Measurements from ENCODE around the gene VAT1L. TPM values are rescaled to one million over a fixed set of nuclear protein-coding genes. Genes with fewer than 3 reads are reported as not detected.

VAT1L gene
- total RNA-seq, 3 donors from 2014 or later (not counting 1 experiment from before 2014, with no cell fraction given): not detected

DNA sequence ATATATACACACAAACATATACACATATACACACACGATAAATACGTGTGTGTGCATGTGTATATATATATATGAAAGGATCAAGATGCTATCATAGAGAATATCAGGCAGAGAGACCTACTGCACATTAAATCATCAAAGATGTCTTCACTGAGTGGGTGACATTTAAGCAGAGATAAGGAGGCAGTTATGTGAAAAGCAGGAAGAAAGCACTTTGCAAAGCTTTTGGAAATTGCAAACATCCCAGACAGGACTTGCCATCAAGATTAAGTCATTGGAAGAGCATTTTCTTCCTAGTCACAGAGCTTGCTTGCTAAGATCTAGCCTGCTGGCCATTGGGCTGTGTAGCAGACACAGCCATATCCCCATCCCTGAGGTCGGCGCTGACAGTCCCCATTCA, 56.4 kb downstream of the VAT1L start:
- no peaks in the 10 kb centered on the region for H3K27me3 ChIP-seq (ENCODE audit: control insufficient read depth, insufficient read depth, low read length)
- intact Hi-C loops (cut with micrococcal nuclease): no loop called here
- ATAC-seq: no peak
- DNase-seq: no peak
- H3K4me3 ChIP-seq (ENCODE audit: low read length): no peak overlapping the region
- no peak overlapping the region for H3K27ac Mint-ChIP-seq
- 89% methylated on average over 2 of the region's 4 CpGs for WGBS (ENCODE audit: insufficient coverage)
- H3K36me3 Mint-ChIP-seq: no peaks in the 10 kb centered on the region
- H3K27ac ChIP-seq (ENCODE audit: low read length): no peak overlapping the region
- peaks cover 7 to 9% of the 10 kb centered on the region in 2 donors for H3K27me3 Mint-ChIP-seq (ENCODE audit: low read depth in 2 of 2)
- H3K9me3 ChIP-seq (ENCODE audit: control insufficient read depth, insufficient read depth, low read length): no peaks in the 10 kb centered on the region
- H3K4me1 ChIP-seq (ENCODE audit: control insufficient read depth, insufficient read depth, low read length): no peaks in the 10 kb centered on the region
- TF ChIP-seq, protein P1, sequence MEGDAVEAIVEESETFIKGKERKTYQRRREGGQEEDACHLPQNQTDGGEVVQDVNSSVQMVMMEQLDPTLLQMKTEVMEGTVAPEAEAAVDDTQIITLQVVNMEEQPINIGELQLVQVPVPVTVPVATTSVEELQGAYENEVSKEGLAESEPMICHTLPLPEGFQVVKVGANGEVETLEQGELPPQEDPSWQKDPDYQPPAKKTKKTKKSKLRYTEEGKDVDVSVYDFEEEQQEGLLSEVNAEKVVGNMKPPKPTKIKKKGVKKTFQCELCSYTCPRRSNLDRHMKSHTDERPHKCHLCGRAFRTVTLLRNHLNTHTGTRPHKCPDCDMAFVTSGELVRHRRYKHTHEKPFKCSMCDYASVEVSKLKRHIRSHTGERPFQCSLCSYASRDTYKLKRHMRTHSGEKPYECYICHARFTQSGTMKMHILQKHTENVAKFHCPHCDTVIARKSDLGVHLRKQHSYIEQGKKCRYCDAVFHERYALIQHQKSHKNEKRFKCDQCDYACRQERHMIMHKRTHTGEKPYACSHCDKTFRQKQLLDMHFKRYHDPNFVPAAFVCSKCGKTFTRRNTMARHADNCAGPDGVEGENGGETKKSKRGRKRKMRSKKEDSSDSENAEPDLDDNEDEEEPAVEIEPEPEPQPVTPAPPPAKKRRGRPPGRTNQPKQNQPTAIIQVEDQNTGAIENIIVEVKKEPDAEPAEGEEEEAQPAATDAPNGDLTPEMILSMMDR (IDR thresholded peaks at IDR 0.05): no peak
- no peaks in the 10 kb centered on the region for H3K9me3 Mint-ChIP-seq
- H3K36me3 ChIP-seq (ENCODE audit: control insufficient read depth, insufficient read depth, low read length): no peaks in the 10 kb centered on the region
- H3K4me1 Mint-ChIP-seq: no peaks in the 10 kb centered on the region
- no peak overlapping the region for H3K4me3 Mint-ChIP-seq

DNA sequence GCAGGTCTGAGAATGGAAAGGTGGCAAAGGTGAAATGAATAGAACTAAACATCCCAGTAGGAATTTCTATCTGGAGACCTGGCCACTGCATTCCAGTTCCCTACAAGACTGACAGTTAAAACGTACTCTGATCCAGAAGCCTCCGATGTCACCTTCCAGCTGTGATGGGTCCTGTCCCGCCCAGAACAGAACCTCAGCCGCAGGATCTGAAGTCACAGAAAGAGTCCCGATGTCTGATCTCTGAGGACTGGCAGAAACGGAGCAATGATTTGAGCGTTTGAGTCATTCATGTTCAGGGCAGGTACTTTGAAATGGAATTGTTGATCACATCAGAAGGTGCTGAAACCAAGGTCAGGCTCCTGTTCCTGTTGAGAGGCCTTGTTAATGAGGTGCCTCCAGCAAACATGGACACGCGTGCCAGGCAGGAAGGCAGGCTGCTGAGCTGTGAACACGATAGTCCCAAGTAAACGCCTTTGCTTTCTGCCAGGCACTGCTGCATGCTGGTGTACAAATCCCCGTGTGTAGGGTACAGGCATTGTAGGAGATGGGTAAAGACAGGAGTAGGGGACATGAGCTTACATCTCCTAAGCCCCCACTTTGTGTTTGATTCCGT, 61.4 kb downstream of the VAT1L start:
- H3K27me3 ChIP-seq (ENCODE audit: control insufficient read depth, insufficient read depth, low read length): no peaks in the 10 kb centered on the region
- no peaks in the 10 kb centered on the region for H3K36me3 ChIP-seq (ENCODE audit: control insufficient read depth, insufficient read depth, low read length)
- no peak overlapping the region for H3K4me3 ChIP-seq (ENCODE audit: low read length)
- ATAC-seq: no peak
- Mint-ChIP-seq H3K4me3 (no peak overlapping the region), H3K27ac (no peak overlapping the region), H3K4me1 (no peaks in the 10 kb centered on the region), H3K36me3 (no peaks in the 10 kb centered on the region), H3K9me3 (no peaks in the 10 kb centered on the region), H3K27me3 (ENCODE audit: low read depth in 2 of 2) (peaks cover 9 to 13% of the 10 kb centered on the region in 2 donors)
- no peaks in the 10 kb centered on the region for H3K9me3 ChIP-seq (ENCODE audit: control insufficient read depth, insufficient read depth, low read length)
- TF ChIP-seq, protein P1 (IDR thresholded peaks at IDR 0.05): no peak
- intact Hi-C loops (cut with micrococcal nuclease): no loop called here
- H3K27ac ChIP-seq (ENCODE audit: low read length): no peak overlapping the region
- 88% methylated on average over 13 of the region's 13 CpGs for WGBS (ENCODE audit: insufficient coverage)
- H3K4me1 ChIP-seq (ENCODE audit: control insufficient read depth, insufficient read depth, low read length): no peaks in the 10 kb centered on the region
- DNase-seq: no peak

DNA sequence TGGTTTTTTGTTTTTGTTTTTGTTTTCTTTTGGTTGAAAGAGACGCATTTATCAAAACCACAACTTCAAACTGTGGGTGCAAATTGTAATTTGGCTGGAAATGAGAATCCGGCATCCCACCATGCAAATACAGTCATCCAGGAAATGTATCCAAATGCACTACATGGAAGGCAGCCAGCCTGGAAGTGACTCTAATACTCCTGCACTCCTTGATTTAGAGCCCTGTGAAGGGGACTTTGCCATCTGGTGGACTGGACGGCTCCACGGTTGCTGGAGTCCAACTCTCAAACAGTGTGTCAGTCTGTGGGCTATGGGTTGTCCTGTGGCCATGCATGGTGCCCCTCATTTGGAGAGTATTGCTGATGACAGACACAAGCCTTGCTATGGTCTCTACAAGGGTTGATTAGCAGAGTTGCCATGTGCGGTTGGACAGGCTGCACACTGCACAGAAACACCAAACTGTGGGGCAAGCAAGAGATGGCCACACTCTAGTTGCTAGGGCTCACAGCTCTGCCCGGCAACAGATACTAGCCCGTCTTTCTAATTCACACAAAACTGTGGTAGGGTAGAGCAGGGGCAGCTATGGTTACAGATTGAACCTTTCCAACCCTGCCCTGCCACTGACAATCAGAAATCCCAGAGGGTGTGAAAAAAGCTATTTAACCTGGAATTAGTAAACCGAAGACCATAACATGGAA, 62.4 kb downstream of the VAT1L start:
- no peaks in the 10 kb centered on the region for H3K36me3 ChIP-seq (ENCODE audit: control insufficient read depth, insufficient read depth, low read length)
- no peak overlapping the region for H3K27ac Mint-ChIP-seq
- DNase-seq (no peak), ATAC-seq (no peak)
- H3K27ac ChIP-seq (ENCODE audit: low read length): no peak overlapping the region
- H3K27me3 ChIP-seq (ENCODE audit: control insufficient read depth, insufficient read depth, low read length): no peaks in the 10 kb centered on the region
- no peak overlapping the region for H3K4me3 ChIP-seq (ENCODE audit: low read length)
- no peaks in the 10 kb centered on the region for H3K4me1 Mint-ChIP-seq
- H3K36me3 Mint-ChIP-seq: no peaks in the 10 kb centered on the region
- H3K4me3 Mint-ChIP-seq: no peak overlapping the region
- TF ChIP-seq, protein P1 (IDR thresholded peaks at IDR 0.05): no peak
- intact Hi-C loops (cut with micrococcal nuclease): no loop called here
- 86% methylated on average over 8 of the region's 8 CpGs for WGBS (ENCODE audit: insufficient coverage)
- peaks cover 9 to 13% of the 10 kb centered on the region in 2 donors for H3K27me3 Mint-ChIP-seq (ENCODE audit: low read depth in 2 of 2)
- H3K9me3 ChIP-seq (ENCODE audit: control insufficient read depth, insufficient read depth, low read length): no peaks in the 10 kb centered on the region
- no peaks in the 10 kb centered on the region for H3K4me1 ChIP-seq (ENCODE audit: control insufficient read depth, insufficient read depth, low read length)
- no peaks in the 10 kb centered on the region for H3K9me3 Mint-ChIP-seq
